GM12878 (cell line): Measurements from ENCODE around the gene ICAM4. TPM values are rescaled to one million over a fixed set of nuclear protein-coding genes. Genes with fewer than 3 reads are reported as not detected.

ENCODE experiments used
- ASH2L ChIP-seq: fragments of 300-600, 200-600 bp; sonication (generic); IDR thresholded peaks from 2 replicates; pipeline ENCODE4 v1.6.1; 2017; ENCODE audit warnings: low read depth, mild to moderate bottlenecking, borderline replicate concordance
- BCL11A ChIP-seq: IDR thresholded peaks from 2 replicates; pipeline ENCODE4 v1.6.1; 2011; ENCODE audit warnings: low read depth, low read length
- BHLHE40 ChIP-seq, 2 experiments: fragments of 450-650 bp in 1 of 2; IDR thresholded peaks; 2 replicates each; pipeline ENCODE4 v1.6.1; 2011 to 2017; ENCODE audit warnings: low read depth in 2 of 2, borderline replicate concordance in 1 of 2, improper control_type of control experiment in 1 of 2, low read length in 1 of 2, mild to moderate bottlenecking in 1 of 2
- CTCF ChIP-seq, 3 experiments: IDR thresholded peaks in 2 of 3; conservative IDR thresholded peaks in 1 of 3; 2 replicates each; pipeline ENCODE4 v1.5.1; 2011; ENCODE audit warnings: low read depth in 3 of 3, low read length in 3 of 3, mild to moderate bottlenecking in 3 of 3, control low read depth in 2 of 3, moderate library complexity in 2 of 3, inconsistent platforms in 1 of 3, mixed read lengths in 1 of 3; ENCODE audit not compliant: control insufficient read depth in 2 of 3, insufficient read depth in 1 of 3; ENCODE audit errors: extremely low read depth in 1 of 3
- EED ChIP-seq: sonication (generic); IDR thresholded peaks from 2 replicates; pipeline ENCODE4 v1.6.1; 2016; ENCODE audit warnings: antibody characterized with exemption, low read depth
- EGR1 ChIP-seq, 2 experiments: IDR thresholded peaks; 1 replicate in 1 of 2; 2 replicates in 1 of 2; pipeline ENCODE4 v1.6.1; 2011 to 2012; ENCODE audit warnings: low read depth in 2 of 2, low read length in 2 of 2, borderline replicate concordance in 1 of 2, mild to moderate bottlenecking in 1 of 2, moderate library complexity in 1 of 2
- EP300 ChIP-seq, 2 experiments: fragments of 150-350 bp in 1 of 2; IDR thresholded peaks; 2 replicates each; pipeline ENCODE4 v1.6.1; 2011 to 2012; ENCODE audit warnings: low read depth in 2 of 2, low read length in 2 of 2, borderline replicate concordance in 1 of 2, improper control_type of control experiment in 1 of 2, inconsistent platforms in 1 of 2; ENCODE audit not compliant: control insufficient read depth in 1 of 2
- ETV6 ChIP-seq, 2 experiments: fragments of 450-650 bp in 1 of 2; IDR thresholded peaks in 1 of 2; conservative IDR thresholded peaks in 1 of 2; 2 replicates each; pipeline ENCODE4 v1.6.1; 2014; ENCODE audit warnings: antibody characterized with exemption in 1 of 2, borderline replicate concordance in 1 of 2, low read depth in 1 of 2, mild to moderate bottlenecking in 1 of 2, moderate library complexity in 1 of 2
- IKZF1 ChIP-seq: fragments of 450-650 bp; conservative IDR thresholded peaks from 2 replicates; pipeline ENCODE4 v1.6.1; 2017; ENCODE audit warnings: antibody characterized with exemption, mild to moderate bottlenecking
- IKZF2 ChIP-seq, 2 experiments: fragments of 450-650 bp; IDR thresholded peaks; 2 replicates each; pipeline ENCODE4 v1.6.1; 2017; ENCODE audit warnings: mild to moderate bottlenecking in 2 of 2, moderate library complexity in 2 of 2
- POLR2A ChIP-seq: IDR thresholded peaks from 2 replicates; pipeline ENCODE4 v1.6.1; 2011; ENCODE audit warnings: low read depth, mild to moderate bottlenecking, low read length
- POLR2AphosphoS5 ChIP-seq: IDR thresholded peaks from 2 replicates; pipeline ENCODE4 v1.6.1; 2011; ENCODE audit warnings: mild to moderate bottlenecking, low read length, inconsistent platforms
- POU2F2 ChIP-seq: IDR thresholded peaks from 3 replicates; pipeline ENCODE4 v1.6.1; 2011; ENCODE audit warnings: low read depth, mild to moderate bottlenecking, low read length, borderline replicate concordance
- SMARCA5 ChIP-seq: fragments of 450-650 bp; IDR thresholded peaks from 2 replicates; pipeline ENCODE4 v1.6.1; 2017; ENCODE audit warnings: mild to moderate bottlenecking
- SPI1 ChIP-seq: IDR thresholded peaks from 2 replicates; pipeline ENCODE4 v1.6.1; 2011; ENCODE audit warnings: low read depth, mild to moderate bottlenecking, low read length, moderate library complexity, borderline replicate concordance; ENCODE audit not compliant: insufficient read depth
- TAF1 ChIP-seq: IDR thresholded peaks from 2 replicates; pipeline ENCODE4 v1.6.1; 2011; ENCODE audit warnings: mild to moderate bottlenecking, low read depth, low read length, borderline replicate concordance
- TBL1XR1 ChIP-seq: IDR thresholded peaks from 2 replicates; pipeline ENCODE4 v1.6.1; 2012; ENCODE audit warnings: low read depth, low read length, improper control_type of control experiment
- USF1 ChIP-seq: IDR thresholded peaks from 2 replicates; pipeline ENCODE4 v1.6.1; 2011; ENCODE audit warnings: borderline replicate concordance, low read depth, mild to moderate bottlenecking, moderate library complexity, mixed read lengths, low read length; ENCODE audit not compliant: insufficient read depth; ENCODE audit errors: extremely low read length
- polyA plus RNA-seq, 11 experiments: library from polyadenylated mRNA; depleted of rRNA in 4 of 11; unstranded in 6 of 11; stranded (reverse) in 5 of 11; fragments of >200 nt; fragmentation: Nextera tagmentation in 4 of 11; fragmentation: Illumina TruSeq in 1 of 11; extraction: Ambion mirVana in 4 of 11; extraction: Trizol in 1 of 11; gene quantifications; 1 replicate in 1 of 11; 2 replicates in 10 of 11; pipeline versions ENCODE4 v1.2.1 to v1.2.3, GENCODE V29; 2011 to 2016; ENCODE audit warnings: inconsistent platforms in 2 of 11, missing spikeins in 2 of 11, low read depth in 1 of 11
- total RNA-seq, 4 experiments: library from RNA; depleted of rRNA in 3 of 4; stranded (reverse); fragments of >200 nt in 3 of 4; fragmentation: Illumina TruSeq in 1 of 4; extraction: Trizol in 1 of 4; gene quantifications; 2 replicates each; pipeline versions ENCODE4 v1.2.1 to v1.2.3, GENCODE V29; 2013 to 2021
- TF ChIP-seq, protein P1 (sequence below): fragments of 450-650 bp; IDR thresholded peaks from 2 replicates; pipeline ENCODE4 v1.6.1; 2017; ENCODE audit warnings: borderline replicate concordance
- TF ChIP-seq, protein P2 (sequence below): fragments of 450-650 bp; IDR thresholded peaks from 2 replicates; pipeline ENCODE4 v1.6.1; 2017; ENCODE audit warnings: low read depth, mild to moderate bottlenecking, moderate library complexity
- TF ChIP-seq, protein P3 (sequence below): fragments of 450-650 bp; IDR thresholded peaks from 2 replicates; pipeline ENCODE4 v1.6.1; 2017; ENCODE audit warnings: mild to moderate bottlenecking, low read depth, inconsistent platforms; ENCODE audit not compliant: poor library complexity, severe bottlenecking

Gene ICAM4
- total and polyA plus RNA-seq, 10 of the 15 experiments (the other 5 are each of a cell fraction or from before 2014, with no cell fraction given): 0.31 to 5.1 (median 1.7) TPM

DNA sequence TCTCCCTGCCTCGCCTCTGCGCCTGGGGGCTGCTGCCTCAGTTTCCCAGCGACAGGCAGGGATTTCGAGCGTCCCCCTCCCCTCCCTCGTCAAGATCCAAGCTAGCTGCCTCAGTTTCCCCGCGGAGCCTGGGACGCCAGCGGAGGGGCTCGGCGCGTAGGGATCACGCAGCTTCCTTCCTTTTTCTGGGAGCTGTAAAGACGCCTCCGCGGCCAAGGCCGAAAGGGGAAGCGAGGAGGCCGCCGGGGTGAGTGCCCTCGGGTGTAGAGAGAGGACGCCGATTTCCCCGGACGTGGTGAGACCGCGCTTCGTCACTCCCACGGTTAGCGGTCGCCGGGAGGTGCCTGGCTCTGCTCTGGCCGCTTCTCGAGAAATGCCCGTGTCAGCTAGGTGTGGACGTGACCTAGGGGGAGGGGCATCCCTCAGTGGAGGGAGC is 16.6 kb upstream of the ICAM4 start (continued):
- TF ChIP-seq, protein P1, sequence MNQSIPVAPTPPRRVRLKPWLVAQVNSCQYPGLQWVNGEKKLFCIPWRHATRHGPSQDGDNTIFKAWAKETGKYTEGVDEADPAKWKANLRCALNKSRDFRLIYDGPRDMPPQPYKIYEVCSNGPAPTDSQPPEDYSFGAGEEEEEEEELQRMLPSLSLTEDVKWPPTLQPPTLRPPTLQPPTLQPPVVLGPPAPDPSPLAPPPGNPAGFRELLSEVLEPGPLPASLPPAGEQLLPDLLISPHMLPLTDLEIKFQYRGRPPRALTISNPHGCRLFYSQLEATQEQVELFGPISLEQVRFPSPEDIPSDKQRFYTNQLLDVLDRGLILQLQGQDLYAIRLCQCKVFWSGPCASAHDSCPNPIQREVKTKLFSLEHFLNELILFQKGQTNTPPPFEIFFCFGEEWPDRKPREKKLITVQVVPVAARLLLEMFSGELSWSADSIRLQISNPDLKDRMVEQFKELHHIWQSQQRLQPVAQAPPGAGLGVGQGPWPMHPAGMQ: 0 out of 2 replicates have a peak, but pooled peaks have one; percentile 22
- no peak; the same call in 1 of the 2 replicates for TF ChIP-seq POLR2A
- TF ChIP-seq EED: peak; percentile 91
- peak in 1 of 2 experiments; percentile 67; a peak in 1 of 4 replicates for TF ChIP-seq ETV6 (conservative IDR thresholded peaks at IDR 0.05 in 1 of 2, IDR thresholded peaks at IDR 0.05 in 1 of 2; ENCODE audit: borderline replicate concordance in 1 of 2, low read depth in 1 of 2)
- TF ChIP-seq IKZF1: peak; percentile 98
- no peak for TF ChIP-seq ASH2L
- TF ChIP-seq POU2F2: peak; percentile 41; the same call in 1 of the 3 replicates
- peak in 1 of 2 experiments; percentile 75; a peak in 1 of 3 replicates for TF ChIP-seq EGR1 (IDR thresholded peaks at IDR 0.05; ENCODE audit: borderline replicate concordance in 1 of 2, low read depth in 2 of 2, low read length in 2 of 2)
- TF ChIP-seq, protein P2, sequence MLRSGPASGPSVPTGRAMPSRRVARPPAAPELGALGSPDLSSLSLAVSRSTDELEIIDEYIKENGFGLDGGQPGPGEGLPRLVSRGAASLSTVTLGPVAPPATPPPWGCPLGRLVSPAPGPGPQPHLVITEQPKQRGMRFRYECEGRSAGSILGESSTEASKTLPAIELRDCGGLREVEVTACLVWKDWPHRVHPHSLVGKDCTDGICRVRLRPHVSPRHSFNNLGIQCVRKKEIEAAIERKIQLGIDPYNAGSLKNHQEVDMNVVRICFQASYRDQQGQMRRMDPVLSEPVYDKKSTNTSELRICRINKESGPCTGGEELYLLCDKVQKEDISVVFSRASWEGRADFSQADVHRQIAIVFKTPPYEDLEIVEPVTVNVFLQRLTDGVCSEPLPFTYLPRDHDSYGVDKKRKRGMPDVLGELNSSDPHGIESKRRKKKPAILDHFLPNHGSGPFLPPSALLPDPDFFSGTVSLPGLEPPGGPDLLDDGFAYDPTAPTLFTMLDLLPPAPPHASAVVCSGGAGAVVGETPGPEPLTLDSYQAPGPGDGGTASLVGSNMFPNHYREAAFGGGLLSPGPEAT: peak; percentile 20; the same call in 1 of the 2 replicates
- peak; percentile 38; the same call in 1 of the 2 replicates for TF ChIP-seq TAF1
- TF ChIP-seq TBL1XR1: peak; percentile 72
- TF ChIP-seq CTCF (IDR thresholded peaks at IDR 0.05 in 2 of 3, conservative IDR thresholded peaks at IDR 0.05 in 1 of 3; ENCODE audit: control insufficient read depth in 2 of 3, extremely low read depth in 1 of 3, insufficient read depth in 1 of 3, low read depth in 3 of 3, low read length in 3 of 3): no peak
- no peak for TF ChIP-seq POLR2AphosphoS5
- TF ChIP-seq, protein P3, sequence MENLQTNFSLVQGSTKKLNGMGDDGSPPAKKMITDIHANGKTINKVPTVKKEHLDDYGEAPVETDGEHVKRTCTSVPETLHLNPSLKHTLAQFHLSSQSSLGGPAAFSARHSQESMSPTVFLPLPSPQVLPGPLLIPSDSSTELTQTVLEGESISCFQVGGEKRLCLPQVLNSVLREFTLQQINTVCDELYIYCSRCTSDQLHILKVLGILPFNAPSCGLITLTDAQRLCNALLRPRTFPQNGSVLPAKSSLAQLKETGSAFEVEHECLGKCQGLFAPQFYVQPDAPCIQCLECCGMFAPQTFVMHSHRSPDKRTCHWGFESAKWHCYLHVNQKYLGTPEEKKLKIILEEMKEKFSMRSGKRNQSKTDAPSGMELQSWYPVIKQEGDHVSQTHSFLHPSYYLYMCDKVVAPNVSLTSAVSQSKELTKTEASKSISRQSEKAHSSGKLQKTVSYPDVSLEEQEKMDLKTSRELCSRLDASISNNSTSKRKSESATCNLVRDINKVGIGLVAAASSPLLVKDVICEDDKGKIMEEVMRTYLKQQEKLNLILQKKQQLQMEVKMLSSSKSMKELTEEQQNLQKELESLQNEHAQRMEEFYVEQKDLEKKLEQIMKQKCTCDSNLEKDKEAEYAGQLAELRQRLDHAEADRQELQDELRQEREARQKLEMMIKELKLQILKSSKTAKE: peak; percentile 39
- peak; percentile 90 to 94 for TF ChIP-seq IKZF2 (IDR thresholded peaks at IDR 0.05)
- peak; percentile 80 to 92; a peak in 3 of 4 replicates for TF ChIP-seq BHLHE40 (IDR thresholded peaks at IDR 0.05; ENCODE audit: borderline replicate concordance in 1 of 2, low read depth in 2 of 2, low read length in 1 of 2)
- peak; percentile 91 for TF ChIP-seq SPI1
- peak; percentile 48 to 64; a peak in 3 of 4 replicates for TF ChIP-seq EP300 (IDR thresholded peaks at IDR 0.05; ENCODE audit: borderline replicate concordance in 1 of 2, control insufficient read depth in 1 of 2, low read depth in 2 of 2, low read length in 2 of 2)
- TF ChIP-seq USF1: no peak
- TF ChIP-seq BCL11A: peak; percentile 78
- peak; percentile 17 for TF ChIP-seq SMARCA5
